GM21360 (cell line): ENCODE results near the gene BAD.

ENCODE experiments used
- ATAC-seq: cut with Tn5 transposase; IDR thresholded peaks from one replicate; pipeline ENCODE4 v1.9.1; 2021; ENCODE audit warnings: mild to moderate bottlenecking, moderate library complexity; ENCODE audit not compliant: unreplicated experiment

BAD gene

DNA sequence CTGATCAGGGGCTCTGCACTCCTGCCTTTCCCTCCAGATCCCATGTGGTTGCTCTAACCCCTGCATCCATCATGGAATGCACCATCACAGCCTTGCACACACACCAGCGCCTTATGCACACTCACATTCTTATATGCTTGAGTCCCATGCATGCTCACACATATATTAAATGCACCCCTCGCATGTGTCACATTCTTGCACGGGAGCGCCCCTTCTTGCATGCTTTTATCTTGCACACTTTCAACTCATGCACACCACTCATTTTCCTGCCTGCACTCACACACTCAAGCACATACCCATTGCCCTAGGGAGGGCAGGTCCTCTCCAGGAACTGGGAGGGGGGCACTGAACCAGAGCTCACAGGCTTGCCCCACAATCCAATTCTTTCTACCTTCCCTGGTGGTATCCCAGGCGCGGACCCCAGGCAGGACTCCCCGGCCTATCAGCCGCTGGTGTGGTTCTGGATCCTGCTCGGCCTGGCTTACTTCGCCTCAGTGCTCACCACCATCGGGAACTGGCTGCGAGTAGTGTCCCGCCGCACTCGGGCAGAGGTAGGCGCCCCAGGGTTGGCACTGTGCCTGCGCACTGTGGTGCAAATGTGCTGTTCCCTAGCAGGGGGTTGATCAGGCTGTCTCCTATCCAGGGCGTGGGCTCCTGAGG, 13.4 kb upstream of the BAD start:
- ATAC-seq, result no peak

DNA sequence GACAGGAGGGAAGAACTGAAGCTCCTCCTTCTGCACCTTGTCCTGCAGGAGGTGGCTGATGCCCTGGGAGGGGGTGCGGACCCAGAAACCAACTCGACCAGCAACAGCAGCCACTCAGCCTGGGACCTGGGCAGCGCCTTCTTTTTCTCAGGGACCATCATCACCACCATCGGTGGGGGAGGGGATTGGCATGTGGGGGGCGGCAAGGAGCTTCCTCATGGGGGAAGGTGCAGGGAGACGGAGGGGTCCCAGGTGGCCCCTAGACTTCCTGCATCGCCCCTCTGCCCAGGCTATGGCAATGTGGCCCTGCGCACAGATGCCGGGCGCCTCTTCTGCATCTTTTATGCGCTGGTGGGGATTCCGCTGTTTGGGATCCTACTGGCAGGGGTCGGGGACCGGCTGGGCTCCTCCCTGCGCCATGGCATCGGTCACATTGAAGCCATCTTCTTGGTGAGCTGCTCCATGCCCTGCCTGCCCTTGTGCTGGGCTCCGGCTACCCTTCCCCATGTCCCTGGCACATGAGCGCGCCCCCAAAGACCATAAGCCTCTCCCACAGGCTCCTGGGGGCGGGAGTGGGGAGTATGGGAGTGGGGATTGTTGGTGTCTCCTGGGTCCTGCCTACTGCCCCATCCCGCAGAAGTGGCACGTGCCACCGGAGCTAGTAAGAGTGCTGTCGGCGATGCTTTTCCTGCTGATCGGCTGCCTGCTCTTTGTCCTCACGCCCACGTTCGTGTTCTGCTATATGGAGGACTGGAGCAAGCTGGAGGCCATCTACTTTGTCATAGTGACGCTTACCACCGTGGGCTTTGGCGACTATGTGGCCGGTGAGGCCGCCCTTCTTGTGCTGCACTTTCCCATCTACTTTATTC, 12.6 kb upstream of the BAD start:
- no peak for ATAC-seq

DNA sequence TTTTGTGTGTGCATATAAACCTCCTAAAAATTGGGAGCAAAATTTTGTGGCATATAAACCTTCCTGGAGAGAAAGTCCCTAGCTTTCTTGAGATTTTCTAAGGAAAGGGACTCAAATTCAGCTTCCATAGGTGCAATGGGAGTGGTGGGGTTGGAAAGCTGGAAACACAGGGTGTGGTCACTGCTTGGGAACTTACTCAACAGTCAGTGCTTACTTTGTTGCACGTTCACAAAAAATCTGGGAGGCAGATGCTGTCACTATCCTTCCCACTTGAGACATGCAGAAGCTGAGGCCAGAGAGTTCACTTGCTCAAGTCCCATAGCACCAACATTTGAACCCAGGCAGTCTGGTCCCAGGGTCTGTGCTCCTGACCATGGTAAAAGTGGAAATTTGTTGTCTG, 11.8 kb upstream of the BAD start:
- ATAC-seq, result no peak

DNA sequence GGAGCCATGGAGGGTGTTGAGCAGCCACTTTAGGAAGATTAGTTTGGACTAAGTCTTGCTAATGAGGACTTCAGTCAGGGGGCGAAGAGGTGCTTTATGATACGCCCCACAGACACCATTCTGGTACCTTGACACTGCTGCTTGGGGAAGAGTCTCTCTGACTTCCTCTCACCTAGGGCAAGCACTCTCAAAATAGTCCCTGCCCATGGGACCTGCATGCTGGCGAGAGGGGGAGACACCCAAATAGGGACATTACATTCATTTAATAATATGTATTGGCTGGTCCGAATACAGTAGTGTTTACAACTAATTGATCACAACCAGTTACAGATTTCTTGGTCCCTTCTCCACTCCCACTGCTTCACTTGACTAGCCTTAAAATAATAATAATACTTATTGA, 11.3 kb upstream of the BAD start:
- ATAC-seq, result no peak

DNA sequence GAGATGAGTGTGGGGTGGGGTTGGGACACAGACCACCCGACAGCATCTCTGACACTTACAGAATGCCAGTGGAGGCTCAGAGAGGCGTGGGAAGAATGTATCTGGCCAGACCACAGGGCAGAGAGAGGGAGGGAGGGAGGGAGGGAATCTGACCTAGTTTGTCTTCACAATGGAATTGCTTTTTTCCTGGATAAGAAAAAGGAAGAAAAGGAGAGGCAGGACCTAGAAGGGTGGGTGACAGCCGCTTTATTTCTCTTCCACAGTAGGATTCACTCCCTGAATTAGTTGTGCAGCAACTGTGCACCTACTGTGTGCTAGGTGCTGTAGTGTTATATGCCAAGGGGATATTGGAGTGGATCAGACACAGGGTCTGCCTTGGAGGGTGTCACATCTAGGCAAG, 10.3 kb upstream of the BAD start:
- ATAC-seq, result no peak

DNA sequence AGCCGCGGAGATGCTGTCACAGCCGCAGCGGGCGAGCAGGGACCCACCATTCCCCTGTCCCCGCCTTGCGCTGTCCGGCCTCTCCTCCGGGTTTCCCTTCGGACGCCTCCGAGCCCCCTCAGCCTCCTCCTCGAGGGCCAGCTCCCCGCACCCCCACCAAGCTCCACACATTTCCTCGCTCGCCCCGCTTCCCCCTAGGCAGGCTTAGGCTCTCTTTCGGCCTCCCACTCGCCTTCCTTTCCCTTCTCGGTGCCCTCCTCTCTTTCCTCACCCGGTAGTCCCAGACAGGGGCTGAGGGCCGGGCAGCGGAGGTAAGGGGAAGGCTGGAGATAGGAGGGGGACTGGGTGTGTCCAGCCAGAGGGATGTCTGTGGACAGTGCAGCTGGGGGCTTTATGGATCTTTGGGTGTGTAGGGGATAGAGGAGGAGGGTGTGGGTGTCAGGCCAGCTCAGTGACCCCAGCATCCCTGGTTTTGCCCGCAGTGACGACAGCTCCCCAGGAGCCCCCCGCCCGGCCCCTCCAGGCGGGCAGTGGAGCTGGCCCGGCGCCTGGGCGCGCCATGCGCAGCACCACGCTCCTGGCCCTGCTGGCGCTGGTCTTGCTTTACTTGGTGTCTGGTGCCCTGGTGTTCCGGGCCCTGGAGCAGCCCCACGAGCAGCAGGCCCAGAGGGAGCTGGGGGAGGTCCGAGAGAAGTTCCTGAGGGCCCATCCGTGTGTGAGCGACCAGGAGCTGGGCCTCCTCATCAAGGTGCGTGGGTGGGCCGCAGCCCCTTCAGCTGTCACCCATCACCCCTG, 8.2 kb upstream of the BAD start:
- no peak for ATAC-seq

DNA sequence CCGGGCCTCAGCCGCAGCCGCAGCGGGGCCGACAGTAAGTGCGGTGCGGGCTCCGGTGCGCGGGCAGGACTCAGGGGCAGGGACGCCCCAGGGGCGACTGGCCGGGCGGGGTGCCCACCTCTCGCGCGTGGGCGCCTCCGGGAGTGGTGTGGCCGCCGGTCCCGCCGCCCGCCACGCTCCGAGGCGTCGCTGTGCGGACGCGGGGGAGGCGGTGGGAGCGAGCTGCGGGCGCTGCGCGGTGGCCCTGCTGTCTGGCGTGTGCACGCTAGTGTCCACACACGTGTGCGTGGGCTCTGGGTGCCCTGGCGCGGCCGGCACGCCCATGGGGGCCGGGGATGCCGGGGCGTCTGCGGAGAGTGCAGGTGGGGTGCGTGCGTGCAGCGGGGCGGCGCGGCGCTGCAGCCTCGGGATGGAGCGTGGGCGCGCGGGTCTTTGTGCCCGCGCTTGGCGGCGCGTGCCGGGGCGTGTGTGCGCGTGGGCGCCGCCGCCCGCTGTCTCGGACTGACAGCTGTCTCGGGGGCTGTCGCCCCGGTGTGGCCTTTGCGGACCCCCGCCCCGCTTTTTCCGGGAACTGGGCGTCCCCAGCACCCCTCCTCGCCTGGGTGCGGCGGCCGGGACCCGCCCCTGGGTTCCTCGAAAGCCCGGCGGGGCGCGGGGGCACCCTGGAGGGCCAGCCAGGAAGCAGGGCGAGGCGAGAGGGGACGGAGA, 7.4 kb upstream of the BAD start:
- ATAC-seq, result no peak

DNA sequence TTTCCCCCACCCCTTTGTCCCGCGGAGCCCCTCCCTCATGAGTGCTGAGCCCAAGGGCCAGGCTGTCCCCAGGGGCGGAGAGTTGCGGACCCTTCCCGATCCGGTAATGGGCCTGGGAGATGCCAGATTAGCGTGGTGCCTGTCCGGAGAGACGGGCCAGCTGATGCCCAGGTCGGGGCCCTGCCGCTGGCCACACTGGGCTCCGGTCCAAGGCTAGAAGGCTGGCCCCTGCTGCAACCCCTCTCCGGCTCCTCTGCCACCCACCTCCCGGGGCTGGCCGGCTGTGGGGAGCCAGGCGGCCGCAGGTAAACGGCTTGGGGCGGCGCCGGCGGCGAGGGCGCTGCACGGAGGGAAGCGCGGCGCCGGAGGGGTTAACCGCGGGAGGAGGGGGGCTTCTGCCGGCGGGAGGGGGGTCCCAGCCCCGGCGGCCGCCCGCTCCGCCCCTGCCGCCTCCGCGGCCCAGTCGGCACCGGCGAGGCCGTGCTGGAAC, 6.8 kb upstream of the BAD start, which contains the start of gene KCNK4:
KCNK4 (plus strand) TSS at position 41 of the 490 bp plus-strand sequence. CDS start 1,717 bp downstream, outside the sequence.
- ATAC-seq, result no peak

DNA sequence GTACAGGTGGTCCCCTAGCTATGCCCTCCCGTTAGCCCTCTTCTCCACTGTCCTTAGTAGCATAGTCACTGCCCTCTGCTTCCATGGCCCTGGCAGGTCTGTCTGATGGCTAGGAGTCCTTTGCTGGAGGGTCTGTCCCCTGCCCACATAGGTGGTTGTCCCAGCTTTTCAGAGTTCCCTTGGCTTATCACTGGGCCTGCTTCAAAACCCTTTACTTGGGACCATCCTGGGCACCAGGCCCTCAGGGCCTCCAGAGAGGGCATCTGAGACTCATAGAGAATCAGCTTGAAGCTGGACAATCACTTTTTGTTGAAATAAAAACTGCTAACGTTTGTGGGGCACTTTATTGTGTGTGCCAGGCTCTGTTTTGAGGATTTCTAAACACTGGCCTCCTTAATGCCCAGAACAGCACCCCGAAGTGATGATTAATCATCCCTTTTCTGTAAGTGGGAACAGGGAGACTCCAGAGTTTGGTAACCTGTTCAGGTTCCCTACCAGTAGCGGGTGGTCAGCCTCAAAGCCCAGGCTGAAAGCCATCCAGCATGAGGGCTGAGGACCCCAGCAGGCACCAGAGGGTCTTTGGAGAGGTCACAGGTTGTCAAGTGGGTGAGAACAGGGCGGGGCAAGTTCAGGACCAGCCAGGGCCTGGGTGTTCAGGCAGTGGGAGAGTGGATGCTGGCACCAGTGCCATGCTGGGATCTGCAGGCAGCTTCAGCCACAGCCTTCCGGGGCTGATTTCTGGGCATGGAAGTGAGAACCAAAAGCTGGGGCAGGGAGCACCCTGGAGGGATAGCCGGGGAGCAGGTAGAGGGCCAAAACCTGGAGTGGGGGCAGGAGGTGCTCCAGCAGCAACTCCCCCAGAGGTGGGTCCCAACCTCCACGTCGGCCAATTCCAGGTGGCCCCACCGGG, 6.1 kb upstream of the BAD start:
- ATAC-seq, result no peak

DNA sequence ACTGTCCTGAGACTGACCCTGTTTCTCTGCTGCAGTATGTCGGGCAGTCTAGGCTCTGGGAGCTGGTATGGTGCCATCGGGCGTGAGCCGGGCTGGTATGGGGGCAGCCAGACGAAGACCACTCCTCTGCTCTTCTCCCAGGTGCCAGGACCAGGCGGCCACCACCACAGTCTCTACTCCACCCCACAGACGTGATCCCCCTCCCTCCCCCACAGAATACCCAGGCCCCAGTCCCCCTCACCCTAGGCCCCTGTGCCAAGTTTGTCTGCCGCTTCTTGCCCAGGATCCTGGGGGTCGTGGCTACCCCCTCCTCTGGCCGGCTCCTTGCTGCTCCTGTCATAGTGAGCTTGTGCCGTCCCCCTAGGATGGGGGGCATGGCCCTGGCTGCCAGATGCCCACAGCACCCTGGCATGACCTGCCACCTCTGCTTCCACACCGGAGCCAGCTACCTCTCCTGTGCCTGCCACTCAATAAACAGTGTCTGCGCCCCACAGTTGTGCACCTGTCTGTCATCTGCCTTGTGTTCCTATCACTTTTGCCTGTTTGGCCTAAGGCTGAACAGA, 4.6 kb upstream of the BAD start:
- no peak for ATAC-seq

DNA sequence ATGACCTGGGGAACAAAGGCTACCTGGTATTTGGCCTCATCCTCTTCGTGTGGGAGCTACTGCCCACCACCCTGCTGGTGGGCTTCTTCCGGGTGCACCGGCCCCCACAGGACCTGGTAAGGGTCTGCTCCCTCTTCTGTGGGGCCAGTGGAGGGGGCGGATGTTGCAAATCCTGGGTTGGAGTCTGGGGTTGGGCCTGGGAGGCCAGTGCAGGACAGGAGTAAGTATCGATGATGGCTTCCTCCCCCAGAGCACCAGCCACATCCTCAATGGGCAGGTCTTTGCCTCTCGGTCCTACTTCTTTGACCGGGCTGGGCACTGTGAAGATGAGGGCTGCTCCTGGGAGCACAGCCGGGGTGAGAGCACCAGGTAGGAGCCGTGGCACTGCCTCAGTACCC, 3.9 kb upstream of the BAD start:
- no peak for ATAC-seq

DNA sequence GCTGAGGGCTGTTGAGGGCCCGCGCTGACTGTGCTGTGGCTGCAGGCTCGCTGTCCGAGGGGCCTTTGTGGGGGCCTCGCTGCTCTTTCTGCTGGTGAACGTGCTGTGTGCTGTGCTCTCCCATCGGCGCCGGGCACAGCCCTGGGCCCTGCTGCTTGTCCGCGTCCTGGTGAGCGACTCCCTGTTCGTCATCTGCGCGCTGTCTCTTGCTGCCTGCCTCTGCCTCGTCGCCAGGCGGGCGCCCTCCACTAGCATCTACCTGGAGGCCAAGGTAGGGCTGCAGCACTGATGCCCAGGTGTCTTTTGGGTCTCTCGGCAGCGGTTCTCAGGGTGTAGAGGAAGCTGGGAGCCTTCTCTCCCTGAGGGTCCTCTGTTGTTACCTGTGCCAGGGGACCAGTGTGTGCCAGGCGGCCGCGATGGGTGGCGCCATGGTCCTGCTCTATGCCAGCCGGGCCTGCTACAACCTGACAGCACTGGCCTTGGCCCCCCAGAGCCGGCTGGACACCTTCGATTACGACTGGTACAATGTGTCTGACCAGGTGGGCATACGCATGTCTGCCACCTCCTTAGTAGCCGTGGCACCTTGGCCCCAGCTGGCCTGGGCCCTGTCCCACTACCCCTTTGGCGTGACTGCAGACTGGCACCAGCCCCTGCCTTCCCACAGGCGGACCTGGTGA, 3.3 kb upstream of the BAD start:
- ATAC-seq, result no peak

DNA sequence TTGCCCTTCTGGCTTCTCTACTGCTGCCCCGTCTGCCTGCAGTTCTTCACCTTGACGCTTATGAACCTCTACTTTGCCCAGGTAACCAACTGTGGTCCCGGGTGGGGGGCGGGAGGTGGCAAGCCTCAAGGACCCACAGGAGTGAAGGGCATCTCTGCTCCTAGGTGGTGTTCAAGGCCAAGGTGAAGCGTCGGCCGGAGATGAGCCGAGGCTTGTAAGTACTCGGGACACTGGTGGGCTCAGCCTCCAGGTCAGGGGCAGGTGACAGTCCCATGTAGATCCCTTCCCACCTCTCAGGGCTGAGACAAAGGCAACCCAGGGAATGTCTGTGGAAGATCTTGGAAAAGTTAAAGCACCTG, 2.3 kb upstream of the BAD start:
- ATAC-seq, result no peak

DNA sequence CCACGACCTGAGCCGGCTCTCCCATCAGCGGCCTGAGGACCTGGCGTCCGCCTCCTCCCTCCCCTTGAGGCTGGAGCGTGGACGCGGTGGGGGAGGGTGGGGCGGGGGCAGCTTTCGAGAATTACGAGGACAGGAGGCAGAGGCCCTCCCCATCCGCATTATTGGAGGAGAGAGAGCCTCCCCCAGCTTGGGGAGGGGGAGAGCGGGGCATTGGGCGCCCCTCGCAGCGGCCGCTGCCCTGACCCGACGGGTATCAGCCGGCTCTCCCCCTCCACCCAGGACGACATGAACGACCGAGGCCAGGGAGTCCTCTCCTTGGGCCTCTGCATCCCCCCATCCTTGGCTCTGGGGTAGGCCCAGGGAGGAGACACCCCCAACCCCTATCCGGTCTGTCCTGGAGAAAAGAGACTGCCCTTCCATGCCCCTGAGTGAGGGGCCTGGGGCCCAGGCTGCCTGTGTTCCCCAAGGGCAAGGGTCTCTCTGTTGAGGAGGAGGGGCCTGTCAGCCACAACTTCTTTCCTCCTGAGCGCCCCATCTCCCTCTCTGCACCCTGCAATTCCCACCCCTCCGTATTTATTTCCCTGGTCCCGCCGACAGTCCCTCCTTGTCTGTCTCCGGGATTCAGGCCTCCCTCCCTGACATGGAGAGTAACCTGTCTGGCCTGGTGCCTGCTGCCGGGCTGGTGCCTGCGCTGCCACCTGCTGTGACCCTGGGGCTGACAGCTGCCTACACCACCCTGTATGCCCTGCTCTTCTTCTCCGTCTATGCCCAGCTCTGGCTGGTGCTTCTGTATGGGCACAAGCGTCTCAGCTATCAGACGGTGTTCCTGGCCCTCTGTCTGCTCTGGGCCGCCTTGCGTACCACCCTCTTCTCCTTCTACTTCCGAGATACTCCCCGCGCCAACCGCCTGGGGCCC, 1.7 kb upstream of the BAD start:
- no peak for ATAC-seq

DNA sequence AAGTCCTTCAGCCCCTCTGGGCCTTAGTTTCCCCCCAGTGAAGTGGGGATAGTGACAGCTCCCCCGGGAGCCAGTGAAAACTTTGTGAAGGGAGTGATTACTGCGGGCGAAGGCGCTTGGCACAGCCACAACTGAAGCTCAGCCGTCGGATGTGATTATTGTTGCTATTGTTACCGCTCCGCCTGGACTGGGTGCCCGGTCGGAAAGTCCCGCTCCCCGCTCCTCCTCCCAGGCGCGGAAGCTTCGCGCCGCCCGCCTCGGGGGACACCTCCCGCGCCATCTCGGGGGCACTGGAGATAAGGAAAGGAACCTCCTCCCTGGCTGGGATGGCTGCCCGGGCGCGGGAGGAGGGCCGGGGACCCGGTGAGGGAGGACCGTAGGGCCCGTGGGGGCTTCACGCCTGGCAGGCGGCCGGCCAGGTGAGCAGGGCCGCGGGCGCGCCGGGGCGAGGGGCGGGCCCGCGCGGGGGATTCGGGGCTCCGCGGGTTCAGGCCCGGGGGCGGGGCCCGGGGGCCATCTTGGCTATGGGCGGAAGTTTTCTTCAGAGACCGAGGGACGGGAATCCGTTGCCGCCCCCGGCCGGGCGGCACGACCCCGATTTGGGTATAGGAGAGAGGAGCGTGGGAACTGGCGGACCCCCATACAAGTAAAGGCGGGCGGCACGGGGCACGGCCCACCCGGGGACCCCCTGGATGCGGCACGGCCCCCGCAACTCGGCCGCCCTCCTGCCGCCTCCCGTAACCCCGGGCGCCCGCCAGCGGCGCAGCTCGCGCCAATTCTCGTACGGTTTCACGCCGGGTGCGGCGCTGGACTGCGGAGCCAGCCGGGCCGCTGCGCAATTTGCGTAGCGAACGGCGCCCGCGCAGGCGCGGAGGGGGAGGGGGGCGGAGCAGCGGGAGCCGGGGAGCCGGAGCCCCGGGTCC, 758 bp upstream of the BAD start, which contains the start of gene GPR137:
GPR137 (plus strand) TSS at position 887 of the 923 bp plus-strand sequence. CDS start 677 bp downstream, outside the sequence.
- ATAC-seq, result peak; percentile 50

DNA sequence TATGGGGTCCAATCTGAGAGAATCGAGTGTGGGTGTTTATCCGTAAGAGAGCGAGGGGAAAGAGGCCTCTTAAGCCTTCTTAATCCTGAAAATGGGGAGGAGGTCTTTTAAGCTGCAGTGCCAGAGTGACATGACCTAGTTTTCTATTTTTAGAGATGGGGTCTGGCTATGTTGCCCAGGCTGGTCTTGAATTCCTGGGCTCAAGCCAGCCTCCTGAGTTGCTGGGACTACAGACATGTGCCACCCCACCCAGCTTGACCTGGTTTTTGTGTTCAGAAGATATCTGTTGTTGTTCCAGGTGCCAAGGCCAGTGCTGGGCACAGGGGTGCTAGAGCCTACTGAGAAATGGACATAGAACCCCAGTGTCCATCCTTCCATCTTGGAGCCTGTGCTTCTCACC, 1.4 kb downstream of the BAD start:
- ATAC-seq, result no peak
